HEK293 (cell line): Measurements from ENCODE around the gene PTPRF.

Experiments used
- CTCF ChIA-PET: fragments of 350-600 bp; formaldehyde crosslinking; extraction: SDS; loops from one replicate; lab custom pipeline; 2021; ENCODE audit warnings: antibody characterized with exemption; lab: Yijun Ruan, JAX
- POLR2A ChIA-PET: fragments of 300-600 bp; formaldehyde crosslinking; extraction: SDS; loops from one replicate; lab custom pipeline; 2020; ENCODE audit warnings: antibody characterized with exemption, inconsistent platforms; lab: Yijun Ruan, JAX
- H3K27ac ChIP-seq: fragments of 200-500 bp; sonication (Bioruptor generic); 2 replicates; pipeline ENCODE4 v1.5.1; 2014; ENCODE audit warnings: low read depth, low read length, control low read depth, inconsistent platforms; ENCODE audit errors: extremely low read depth
- H3K36me3 ChIP-seq, 2 experiments: fragments of 200-500 bp in 1 of 2; sonication (Bioruptor generic) in 1 of 2; 1 replicate in 1 of 2; 2 replicates in 1 of 2; pipeline ENCODE4 v1.5.1; 2014 to 2017; ENCODE audit warnings: inconsistent platforms in 2 of 2, low read length in 2 of 2; ENCODE audit not compliant: control insufficient read depth in 2 of 2, insufficient read depth in 1 of 2
- H3K4me1 ChIP-seq: fragments of 200-500 bp; sonication (Bioruptor generic); 2 replicates; pipeline ENCODE4 v1.5.1; 2014; ENCODE audit warnings: mild to moderate bottlenecking, low read length, inconsistent platforms; ENCODE audit not compliant: control insufficient read depth, insufficient read depth
- H3K4me3 ChIP-seq: 2 replicates; pipeline ENCODE4 v1.5.1; 2011; ENCODE audit warnings: low read depth, mild to moderate bottlenecking, control low read depth, low read length, moderate library complexity
- H3K9me3 ChIP-seq: fragments of 200-500 bp; sonication (Bioruptor generic); 2 replicates; pipeline ENCODE4 v1.5.1; 2014; ENCODE audit warnings: low read depth, low read length, inconsistent platforms; ENCODE audit not compliant: control insufficient read depth, insufficient read depth
- BCL11B ChIP-seq: fragments of 450-650 bp; formaldehyde crosslinking; IDR thresholded peaks from 2 replicates; pipeline ENCODE4 v1.5.1; 2016; ENCODE audit warnings: low read depth, missing biosample characterization, missing genetic modification characterization
- FEZF1 ChIP-seq: fragments of 450-650 bp; formaldehyde crosslinking; IDR thresholded peaks from 2 replicates; pipeline ENCODE4 v1.5.1; 2016; ENCODE audit warnings: missing biosample characterization, missing genetic modification characterization
- GLI2 ChIP-seq: fragments of 450-650 bp; formaldehyde crosslinking; IDR thresholded peaks from 2 replicates; pipeline ENCODE4; 2017; ENCODE audit warnings: missing biosample characterization, missing genetic modification characterization, low read depth, borderline replicate concordance
- KLF9 ChIP-seq: fragments of 450-650 bp; formaldehyde crosslinking; IDR thresholded peaks from 2 replicates; pipeline ENCODE4 v1.5.1; 2016; ENCODE audit warnings: missing biosample characterization, missing genetic modification characterization, low read depth
- MEIS1 ChIP-seq: sonication (generic); formaldehyde crosslinking; IDR thresholded peaks from 2 replicates; pipeline ENCODE4 v1.8.1; 2022; ENCODE audit warnings: missing genetic modification reagents, mild to moderate bottlenecking, borderline replicate concordance
- SCRT2 ChIP-seq: fragments of 450-650 bp; formaldehyde crosslinking; IDR thresholded peaks from 2 replicates; pipeline ENCODE4 v1.5.1; 2016; ENCODE audit warnings: missing biosample characterization, missing genetic modification characterization
- ZBTB20 ChIP-seq: fragments of 450-650 bp; formaldehyde crosslinking; IDR thresholded peaks from 2 replicates; pipeline ENCODE4 v1.5.1; 2016; ENCODE audit warnings: missing biosample characterization, missing genetic modification characterization
- ZEB2 ChIP-seq: fragments of 450-650 bp; formaldehyde crosslinking; IDR thresholded peaks from 2 replicates; pipeline ENCODE4 v1.5.1; 2016; ENCODE audit warnings: missing biosample characterization, missing genetic modification characterization
- ZFHX2 ChIP-seq: fragments of 450-650 bp; formaldehyde crosslinking; conservative IDR thresholded peaks from 2 replicates; pipeline ENCODE4 v1.5.1; 2016; ENCODE audit warnings: missing biosample characterization, missing genetic modification characterization
- ZIC2 ChIP-seq: fragments of 450-650 bp; formaldehyde crosslinking; IDR thresholded peaks from 2 replicates; pipeline ENCODE4 v1.5.1; 2016; ENCODE audit warnings: missing biosample characterization, missing genetic modification characterization
- ZNF146 ChIP-seq: fragments of 450-650 bp; formaldehyde crosslinking; IDR thresholded peaks from 2 replicates; pipeline ENCODE4 v1.5.1; 2016; ENCODE audit warnings: missing biosample characterization, missing genetic modification characterization
- ZNF248 ChIP-seq: fragments of 450-650 bp; formaldehyde crosslinking; IDR thresholded peaks from 2 replicates; pipeline ENCODE4 v1.5.1; 2017; ENCODE audit warnings: missing biosample characterization, missing genetic modification characterization
- ZNF266 ChIP-seq: fragments of 450-650 bp; formaldehyde crosslinking; IDR thresholded peaks from 2 replicates; pipeline ENCODE4 v1.5.1; 2016; ENCODE audit warnings: missing biosample characterization, missing genetic modification characterization, low read depth
- ZNF600 ChIP-seq: fragments of 450-650 bp; formaldehyde crosslinking; IDR thresholded peaks from 2 replicates; pipeline ENCODE4 v1.5.1; 2016; ENCODE audit warnings: missing biosample characterization, missing genetic modification characterization
- ZNF610 ChIP-seq: fragments of 450-650 bp; formaldehyde crosslinking; IDR thresholded peaks from 2 replicates; pipeline ENCODE4 v1.5.1; 2016; ENCODE audit warnings: missing biosample characterization, missing genetic modification characterization, borderline replicate concordance
- ZNF677 ChIP-seq: fragments of 450-650 bp; IDR thresholded peaks from 2 replicates; pipeline ENCODE4 v1.5.0; 2018; ENCODE audit warnings: missing biosample characterization, mild to moderate bottlenecking, missing genetic modification characterization, moderate library complexity
- ZNF747 ChIP-seq: fragments of 450-650 bp; formaldehyde crosslinking; IDR thresholded peaks from 2 replicates; pipeline ENCODE4 v1.5.1; 2016; ENCODE audit warnings: missing biosample characterization, missing genetic modification characterization
- ZSCAN30 ChIP-seq: fragments of 450-650 bp; IDR thresholded peaks from 2 replicates; pipeline ENCODE4 v1.5.1; 2018; ENCODE audit warnings: missing biosample characterization, mild to moderate bottlenecking, missing genetic modification characterization, moderate library complexity
- TF ChIP-seq, protein P1 (sequence below): fragments of 450-650 bp; formaldehyde crosslinking; IDR thresholded peaks from 2 replicates; pipeline ENCODE4 v1.5.1; 2016; ENCODE audit warnings: missing biosample characterization, missing genetic modification characterization

The PTPRF gene

DNA sequence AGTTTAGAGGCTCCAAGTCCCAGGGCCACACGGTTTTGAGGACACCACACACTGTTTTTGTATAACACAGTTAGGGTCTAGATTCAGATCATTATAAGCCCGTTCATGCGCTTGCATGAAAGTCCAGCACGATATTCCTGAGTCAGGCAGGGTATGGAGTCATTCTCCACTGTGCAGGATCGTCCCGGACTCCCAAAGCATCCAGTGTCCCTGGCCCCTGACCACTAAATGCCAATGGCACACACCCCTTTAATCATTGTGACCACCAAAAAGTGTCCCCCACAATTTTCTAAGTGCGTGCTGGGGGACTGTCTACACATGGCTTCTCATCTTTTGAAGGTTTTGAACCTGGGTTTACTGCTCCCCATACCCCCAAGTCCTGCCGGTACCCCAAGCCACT lies 27.1 kb upstream of the PTPRF start:
- Histone ChIP-seq H3K36me3 (no peaks in the 10 kb centered on the region), H3K27ac (no peak overlapping the region), H3K9me3 (no peaks in the 10 kb centered on the region), H3K4me3 (no peak overlapping the region), H3K4me1 (no peaks in the 10 kb centered on the region)
- CTCF ChIA-PET = interaction anchor here (1.1 kb wide), 1 partner anchor 14 kb away, joined by 3 read pairs; no protein-coding TSS in a partner anchor
- TF ChIP-seq ZNF600 (tag by site-specific recombination) (peak; percentile 50; the same call in 1 of the 2 replicates), ZNF266 (tag by site-specific recombination) (no peak), ZFHX2 (tag by site-specific recombination) (no peak), GLI2 (tag by site-specific recombination) (no peak)
- POLR2A ChIA-PET = no interaction called here

DNA sequence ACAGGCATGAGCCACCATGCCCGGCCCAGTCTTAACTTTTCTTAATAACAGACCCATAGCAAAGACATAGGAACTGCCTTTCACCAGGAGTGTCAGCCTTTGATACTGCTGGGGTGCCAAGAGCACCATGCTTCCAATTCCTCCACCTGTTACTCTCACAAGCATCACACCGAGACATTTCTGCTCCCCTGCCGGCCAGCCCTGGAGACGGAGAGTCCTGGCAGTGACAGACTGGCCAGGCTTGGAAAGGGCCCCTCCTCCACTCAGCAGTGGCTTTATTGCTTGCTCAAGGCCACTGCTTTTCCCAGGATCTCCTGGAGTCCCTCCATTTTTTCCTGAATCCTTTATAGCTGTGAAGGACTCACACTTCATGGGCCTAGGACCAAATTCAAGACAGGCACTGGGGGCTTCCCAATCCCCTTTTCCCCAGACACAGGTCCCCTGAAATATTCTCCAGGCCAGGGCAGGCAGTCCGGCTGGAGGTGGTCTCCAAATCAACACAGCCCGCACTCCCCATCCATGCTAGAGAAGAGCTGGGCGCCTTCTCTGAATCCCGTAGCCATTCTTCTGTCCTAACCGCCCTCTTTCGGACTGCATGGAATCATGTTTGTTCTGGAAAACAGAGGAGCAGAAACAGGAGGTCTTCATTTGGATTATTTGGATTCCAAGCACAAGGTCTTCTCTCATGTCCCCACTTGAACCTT lies 25.5 kb upstream of the PTPRF start:
- Histone ChIP-seq H3K9me3 (no peaks in the 10 kb centered on the region), H3K4me1 (no peaks in the 10 kb centered on the region), H3K4me3 (no peak overlapping the region), H3K27ac (no peak overlapping the region), H3K36me3 (no peaks in the 10 kb centered on the region)
- TF ChIP-seq ZEB2 (tag by site-specific recombination) (no peak), ZIC2 (0 out of 2 replicates have a peak, but pooled peaks have one; percentile 33), ZNF677 (tag by site-specific recombination) (no peak), ZNF248 (tag by site-specific recombination) (no peak), ZFHX2 (tag by site-specific recombination) (no peak), SCRT2 (0 out of 2 replicates have a peak, but pooled peaks have one; percentile 17), ZNF610 (tag by site-specific recombination) (no peak), ZNF146 (tag by site-specific recombination) (no peak)
- TF ChIP-seq, protein P1, sequence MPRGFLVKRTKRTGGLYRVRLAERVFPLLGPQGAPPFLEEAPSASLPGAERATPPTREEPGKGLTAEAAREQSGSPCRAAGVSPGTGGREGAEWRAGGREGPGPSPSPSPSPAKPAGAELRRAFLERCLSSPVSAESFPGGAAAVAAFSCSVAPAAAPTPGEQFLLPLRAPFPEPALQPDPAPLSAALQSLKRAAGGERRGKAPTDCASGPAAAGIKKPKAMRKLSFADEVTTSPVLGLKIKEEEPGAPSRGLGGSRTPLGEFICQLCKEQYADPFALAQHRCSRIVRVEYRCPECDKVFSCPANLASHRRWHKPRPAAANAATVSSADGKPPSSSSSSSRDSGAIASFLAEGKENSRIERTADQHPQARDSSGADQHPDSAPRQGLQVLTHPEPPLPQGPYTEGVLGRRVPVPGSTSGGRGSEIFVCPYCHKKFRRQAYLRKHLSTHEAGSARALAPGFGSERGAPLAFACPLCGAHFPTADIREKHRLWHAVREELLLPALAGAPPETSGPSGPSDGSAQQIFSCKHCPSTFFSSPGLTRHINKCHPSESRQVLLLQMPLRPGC (tag by site-specific recombination) = no peak
- ChIA-PET POLR2A (no interaction called here), CTCF (no interaction called here)

DNA sequence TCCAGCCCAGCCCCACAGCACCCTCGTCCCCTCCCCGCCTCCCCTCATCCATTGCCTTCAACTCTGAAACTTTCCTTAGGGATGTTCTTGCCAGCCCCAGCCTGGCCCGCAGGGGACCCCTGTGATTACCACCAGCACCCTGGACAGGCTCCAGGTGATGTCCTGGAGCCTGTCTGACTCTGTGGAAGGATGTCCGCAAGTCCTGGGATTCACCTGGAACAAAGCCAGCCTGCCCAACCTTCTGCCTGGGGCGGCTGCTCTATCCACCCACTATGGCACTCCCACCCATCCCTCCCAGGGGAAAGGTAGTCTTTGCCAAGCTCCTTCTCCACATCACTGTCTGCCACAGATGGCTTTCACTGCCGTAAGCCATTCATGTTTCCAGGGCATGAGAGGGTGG lies 24.4 kb upstream of the PTPRF start:
- Histone ChIP-seq H3K4me3 (no peak overlapping the region), H3K36me3 (no peaks in the 10 kb centered on the region), H3K4me1 (no peaks in the 10 kb centered on the region), H3K27ac (no peak overlapping the region), H3K9me3 (no peaks in the 10 kb centered on the region)
- TF ChIP-seq MEIS1 (no peak), ZNF266 (tag by site-specific recombination) (no peak), ZFHX2 (tag by site-specific recombination) (0 out of 2 replicates have a peak, but pooled peaks have one; percentile 31)
- ChIA-PET CTCF (no interaction called here), POLR2A (no interaction called here)

DNA sequence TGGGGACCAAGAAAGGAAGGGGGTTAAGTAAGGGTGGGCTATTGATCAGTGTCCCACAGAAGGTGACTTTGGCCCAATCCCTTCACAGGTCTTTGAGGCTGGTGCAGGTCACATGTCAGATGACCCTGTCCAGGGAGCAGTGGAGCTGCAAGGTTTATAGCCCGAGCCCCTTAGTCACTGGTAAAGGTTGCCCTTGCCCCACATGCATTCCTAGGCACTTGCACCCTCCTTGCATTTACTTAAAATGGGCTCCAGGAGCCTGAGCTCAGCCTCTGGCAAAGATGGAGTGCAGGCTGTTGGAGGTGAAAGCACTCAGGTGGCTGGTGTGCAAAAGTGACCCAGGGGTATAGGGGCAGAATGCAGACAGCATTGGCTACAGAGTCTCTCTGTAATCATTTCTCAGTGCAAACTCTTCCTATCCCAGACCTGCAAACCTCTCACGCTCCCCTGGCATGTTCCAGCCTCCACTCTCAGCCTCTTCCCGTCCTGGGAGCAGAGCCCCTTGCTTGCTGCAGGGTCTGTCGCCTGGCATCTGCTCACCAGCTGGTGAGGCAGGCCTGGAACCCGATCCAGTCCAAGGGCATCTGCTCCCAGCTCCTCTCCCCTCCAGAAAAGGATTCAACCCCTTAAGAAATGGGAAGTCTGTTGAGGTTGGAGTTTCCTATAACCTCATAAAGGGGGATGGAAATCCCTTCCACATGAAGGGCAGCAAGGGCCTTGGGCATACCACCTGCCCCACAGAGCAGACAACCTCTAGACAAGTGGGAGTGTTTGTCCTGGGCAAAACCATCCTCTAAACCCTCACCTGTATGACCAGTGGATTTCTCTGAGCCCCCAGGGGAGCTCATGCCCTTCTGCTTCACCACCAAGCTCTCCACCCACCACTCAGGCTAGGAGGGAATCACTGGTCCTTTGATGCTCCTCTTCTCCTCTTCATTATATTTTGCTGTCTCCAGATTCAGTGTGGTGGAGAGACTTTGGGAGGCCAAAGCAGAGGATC lies 23.1 kb upstream of the PTPRF start:
- no peaks in the 10 kb centered on the region for H3K36me3 ChIP-seq
- TF ChIP-seq BCL11B (tag by site-specific recombination) = no peak
- no peak for TF ChIP-seq ZSCAN30 (tag by site-specific recombination)
- TF ChIP-seq FEZF1 (tag by site-specific recombination) = no peak
- TF ChIP-seq ZNF747 (tag by site-specific recombination) = no peak
- no peak for TF ChIP-seq SCRT2
- no peak for TF ChIP-seq GLI2 (tag by site-specific recombination)
- no peak for TF ChIP-seq ZBTB20
- no peak for TF ChIP-seq KLF9 (tag by site-specific recombination)
- TF ChIP-seq, all 188 proteins: peak for 0
- CTCF ChIA-PET = no interaction called here
- Histone ChIP-seq H3K4me3 (no peak overlapping the region), H3K4me1 (no peaks in the 10 kb centered on the region), H3K9me3 (no peaks in the 10 kb centered on the region; the same call in 1 of the 2 replicates), H3K27ac (no peak overlapping the region)
- POLR2A ChIA-PET = no interaction called here
